ENCODE measurements around the gene PIGS. TPM values are rescaled to one million over a fixed set of nuclear protein-coding genes. Genes with fewer than 3 reads are reported as not detected.

The PIGS gene
- total and polyA plus RNA-seq, 4 donors: 7.3 to 29.5 (median 13.3) TPM

DNA sequence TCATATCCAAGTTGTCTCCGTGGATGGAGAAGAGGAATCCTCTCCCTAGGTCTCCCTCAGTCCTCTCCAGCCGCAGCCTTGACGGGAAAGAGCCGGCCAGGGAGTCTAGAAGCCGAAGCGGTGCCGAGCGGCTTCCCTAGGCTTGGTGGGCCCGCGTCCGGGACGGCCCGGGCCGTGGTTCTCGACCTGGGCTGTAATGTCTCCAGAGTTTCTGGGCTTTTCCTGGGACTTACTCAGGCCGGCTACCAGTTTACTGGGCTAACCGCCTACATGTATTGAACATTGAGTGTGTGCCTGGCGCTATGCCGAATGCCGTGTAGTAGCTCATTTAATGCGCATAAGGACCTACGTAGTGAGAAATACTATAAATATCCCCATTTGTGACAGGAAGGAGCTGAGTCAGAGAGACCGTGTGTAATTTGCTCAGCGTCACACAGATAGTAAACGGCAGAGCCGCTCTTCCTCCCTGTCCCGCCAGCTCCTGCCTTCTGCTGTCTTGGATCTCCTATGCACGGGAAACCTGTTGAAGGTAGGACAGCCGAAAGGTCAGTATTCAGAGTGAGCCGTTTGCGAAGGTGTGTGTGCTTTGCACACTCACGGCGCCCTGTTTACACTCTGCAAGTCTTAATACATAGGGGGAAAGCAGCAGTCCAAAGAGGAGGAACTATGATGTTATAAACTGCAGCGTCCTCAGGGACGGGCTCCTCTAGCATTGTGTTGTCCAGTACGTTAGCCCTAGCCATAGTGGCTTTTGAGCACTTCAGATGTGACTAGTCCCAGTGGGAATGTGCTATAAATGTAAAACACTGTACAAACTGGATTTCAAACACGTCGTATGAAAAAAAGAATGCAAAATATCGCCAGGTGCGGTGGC lies 28.2 kb upstream of the PIGS start:
- H3K4me3 ChIP-seq (ENCODE audit: low read depth in 1 of 3, low read length in 3 of 3): peak overlapping the region; percentile 61 to 85 (median 76)
- 10% methylated on average over 40 of the region's 40 CpGs for WGBS
- peak overlapping the region; percentile 94 to 97 for H3K27ac ChIP-seq (ENCODE audit: low read depth in 1 of 2, low read length in 2 of 2)
- H3K4me1 ChIP-seq (ENCODE audit: control insufficient read depth in 4 of 4, insufficient read depth in 4 of 4, low read length in 3 of 4): peaks cover 6 to 25% (median 17%) of the 10 kb centered on the region in 4 donors
- H3K36me3 ChIP-seq (ENCODE audit: control insufficient read depth in 4 of 4, insufficient read depth in 3 of 4, low read depth in 1 of 4, low read length in 3 of 4): no peaks in the 10 kb centered on the region
- DNase-seq (ENCODE audit: low spot score): peak; percentile 64
- TF ChIP-seq HNF4A (conservative IDR thresholded peaks at IDR 0.05): no peak
- TF ChIP-seq, protein P1, sequence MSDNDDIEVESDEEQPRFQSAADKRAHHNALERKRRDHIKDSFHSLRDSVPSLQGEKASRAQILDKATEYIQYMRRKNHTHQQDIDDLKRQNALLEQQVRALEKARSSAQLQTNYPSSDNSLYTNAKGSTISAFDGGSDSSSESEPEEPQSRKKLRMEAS (IDR thresholded peaks at IDR 0.05): no peak
- TF ChIP-seq EGR1 (IDR thresholded peaks at IDR 0.05; ENCODE audit: low read depth in 2 of 2): no peak
- no peak for TF ChIP-seq HNF4G (IDR thresholded peaks at IDR 0.05)
- peak; percentile 27 for TF ChIP-seq YY1 (IDR thresholded peaks at IDR 0.05)
- peak in 1 of 2 donors; percentile 1 for TF ChIP-seq GABPA (IDR thresholded peaks at IDR 0.05 in 1 of 2, conservative IDR thresholded peaks at IDR 0.05 in 1 of 2)
- no peak for TF ChIP-seq JUND (IDR thresholded peaks at IDR 0.05)
- TF ChIP-seq, protein P2, sequence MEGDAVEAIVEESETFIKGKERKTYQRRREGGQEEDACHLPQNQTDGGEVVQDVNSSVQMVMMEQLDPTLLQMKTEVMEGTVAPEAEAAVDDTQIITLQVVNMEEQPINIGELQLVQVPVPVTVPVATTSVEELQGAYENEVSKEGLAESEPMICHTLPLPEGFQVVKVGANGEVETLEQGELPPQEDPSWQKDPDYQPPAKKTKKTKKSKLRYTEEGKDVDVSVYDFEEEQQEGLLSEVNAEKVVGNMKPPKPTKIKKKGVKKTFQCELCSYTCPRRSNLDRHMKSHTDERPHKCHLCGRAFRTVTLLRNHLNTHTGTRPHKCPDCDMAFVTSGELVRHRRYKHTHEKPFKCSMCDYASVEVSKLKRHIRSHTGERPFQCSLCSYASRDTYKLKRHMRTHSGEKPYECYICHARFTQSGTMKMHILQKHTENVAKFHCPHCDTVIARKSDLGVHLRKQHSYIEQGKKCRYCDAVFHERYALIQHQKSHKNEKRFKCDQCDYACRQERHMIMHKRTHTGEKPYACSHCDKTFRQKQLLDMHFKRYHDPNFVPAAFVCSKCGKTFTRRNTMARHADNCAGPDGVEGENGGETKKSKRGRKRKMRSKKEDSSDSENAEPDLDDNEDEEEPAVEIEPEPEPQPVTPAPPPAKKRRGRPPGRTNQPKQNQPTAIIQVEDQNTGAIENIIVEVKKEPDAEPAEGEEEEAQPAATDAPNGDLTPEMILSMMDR (IDR thresholded peaks at IDR 0.05; ENCODE audit: low read depth, low read length, missing input control): no peak
- TF ChIP-seq FOXA2 (IDR thresholded peaks at IDR 0.05): no peak
- TF ChIP-seq RXRA (IDR thresholded peaks at IDR 0.05): no peak
- TF ChIP-seq, protein P3, sequence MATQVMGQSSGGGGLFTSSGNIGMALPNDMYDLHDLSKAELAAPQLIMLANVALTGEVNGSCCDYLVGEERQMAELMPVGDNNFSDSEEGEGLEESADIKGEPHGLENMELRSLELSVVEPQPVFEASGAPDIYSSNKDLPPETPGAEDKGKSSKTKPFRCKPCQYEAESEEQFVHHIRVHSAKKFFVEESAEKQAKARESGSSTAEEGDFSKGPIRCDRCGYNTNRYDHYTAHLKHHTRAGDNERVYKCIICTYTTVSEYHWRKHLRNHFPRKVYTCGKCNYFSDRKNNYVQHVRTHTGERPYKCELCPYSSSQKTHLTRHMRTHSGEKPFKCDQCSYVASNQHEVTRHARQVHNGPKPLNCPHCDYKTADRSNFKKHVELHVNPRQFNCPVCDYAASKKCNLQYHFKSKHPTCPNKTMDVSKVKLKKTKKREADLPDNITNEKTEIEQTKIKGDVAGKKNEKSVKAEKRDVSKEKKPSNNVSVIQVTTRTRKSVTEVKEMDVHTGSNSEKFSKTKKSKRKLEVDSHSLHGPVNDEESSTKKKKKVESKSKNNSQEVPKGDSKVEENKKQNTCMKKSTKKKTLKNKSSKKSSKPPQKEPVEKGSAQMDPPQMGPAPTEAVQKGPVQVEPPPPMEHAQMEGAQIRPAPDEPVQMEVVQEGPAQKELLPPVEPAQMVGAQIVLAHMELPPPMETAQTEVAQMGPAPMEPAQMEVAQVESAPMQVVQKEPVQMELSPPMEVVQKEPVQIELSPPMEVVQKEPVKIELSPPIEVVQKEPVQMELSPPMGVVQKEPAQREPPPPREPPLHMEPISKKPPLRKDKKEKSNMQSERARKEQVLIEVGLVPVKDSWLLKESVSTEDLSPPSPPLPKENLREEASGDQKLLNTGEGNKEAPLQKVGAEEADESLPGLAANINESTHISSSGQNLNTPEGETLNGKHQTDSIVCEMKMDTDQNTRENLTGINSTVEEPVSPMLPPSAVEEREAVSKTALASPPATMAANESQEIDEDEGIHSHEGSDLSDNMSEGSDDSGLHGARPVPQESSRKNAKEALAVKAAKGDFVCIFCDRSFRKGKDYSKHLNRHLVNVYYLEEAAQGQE (IDR thresholded peaks at IDR 0.05): no peak
- no peak for TF ChIP-seq NR2F2 (IDR thresholded peaks at IDR 0.05)
- TF ChIP-seq RAD21 (IDR thresholded peaks at IDR 0.05): peak in 1 of 2 donors; percentile 4
- peak; percentile 57 for TF ChIP-seq TAF1 (conservative IDR thresholded peaks at IDR 0.05)
- H3K9me3 ChIP-seq (ENCODE audit: control insufficient read depth in 4 of 4, low read length in 3 of 4): no peaks in the 10 kb centered on the region
- H3K9ac ChIP-seq (ENCODE audit: low read depth in 1 of 2, low read length in 2 of 2): peak overlapping the region; percentile 83 to 88
- H3K27me3 ChIP-seq (ENCODE audit: control insufficient read depth in 4 of 4, insufficient read depth in 4 of 4, low read length in 3 of 4): no peaks in the 10 kb centered on the region

DNA sequence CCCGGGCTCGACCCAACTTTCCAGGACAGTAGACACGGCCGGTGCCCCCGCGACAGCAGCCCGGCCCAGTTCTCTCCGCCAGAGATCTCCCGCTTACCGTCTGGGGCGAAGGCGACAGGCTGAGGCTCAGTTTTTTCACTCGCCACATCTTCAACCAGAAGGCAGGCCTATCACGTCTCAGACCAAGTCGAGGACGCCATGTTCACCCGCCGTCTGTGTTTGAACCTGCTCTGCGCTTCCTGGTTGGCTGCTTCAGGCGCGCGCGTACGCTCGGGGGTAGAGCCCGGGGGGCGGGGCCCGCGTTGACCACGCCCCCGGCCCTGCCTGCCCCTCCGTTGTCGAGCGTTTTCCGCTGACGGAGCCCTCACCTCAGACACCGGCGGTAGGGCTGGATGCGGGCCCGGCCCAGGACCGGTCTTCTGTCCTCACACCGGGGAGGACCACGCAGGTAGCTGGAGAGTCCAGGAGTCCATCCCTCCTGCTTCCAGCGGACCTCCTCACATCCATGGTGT lies 27.5 kb upstream of the PIGS start, which contains the start of gene SPAG5:
Gene SPAG5 (minus strand): TSS at position 227 of the 512 bp plus-strand sequence. CDS start 79 bp downstream, at position 148.
- Histone ChIP-seq H3K9me3 (ENCODE audit: control insufficient read depth in 4 of 4, low read length in 3 of 4) (no peaks in the 10 kb centered on the region), H3K27me3 (ENCODE audit: control insufficient read depth in 4 of 4, insufficient read depth in 4 of 4, low read length in 3 of 4) (no peaks in the 10 kb centered on the region), H3K9ac (ENCODE audit: low read depth in 1 of 2, low read length in 2 of 2) (peak within 1 kb of the TSS; percentile 83 to 88), H3K27ac (ENCODE audit: low read depth in 1 of 2, low read length in 2 of 2) (peak within 1 kb of the TSS; percentile 94 to 97), H3K4me3 (ENCODE audit: low read depth in 1 of 3, low read length in 3 of 3) (peak within 1 kb of the TSS; percentile 61 to 85 (median 76)), H3K36me3 (ENCODE audit: control insufficient read depth in 4 of 4, insufficient read depth in 3 of 4, low read depth in 1 of 4, low read length in 3 of 4) (no peaks in the 10 kb centered on the region), H3K4me1 (ENCODE audit: control insufficient read depth in 4 of 4, insufficient read depth in 4 of 4, low read length in 3 of 4) (peaks cover 6 to 25% (median 17%) of the 10 kb centered on the region in 4 donors)
- peak; percentile 95 for DNase-seq (ENCODE audit: low spot score)
- WGBS: under 1% methylated on average over 44 of the region's 44 CpGs
- peak; percentile 88 for TF ChIP-seq YY1 (IDR thresholded peaks at IDR 0.05)
- TF ChIP-seq FOXA1 (IDR thresholded peaks at IDR 0.05): no peak
- peak; percentile 30 to 32 for TF ChIP-seq HNF4A (conservative IDR thresholded peaks at IDR 0.05)
- peak; percentile 72 for TF ChIP-seq SP1 (IDR thresholded peaks at IDR 0.05)
- no peak for TF ChIP-seq JUND (IDR thresholded peaks at IDR 0.05)
- peak in 1 of 2 donors; percentile 47 for TF ChIP-seq GABPA (IDR thresholded peaks at IDR 0.05 in 1 of 2, conservative IDR thresholded peaks at IDR 0.05 in 1 of 2)
- TF ChIP-seq, protein P3 (IDR thresholded peaks at IDR 0.05): peak; percentile 86
- TF ChIP-seq TAF1 (conservative IDR thresholded peaks at IDR 0.05): peak; percentile 81
